GM23338 (cell line): ENCODE results near the gene CDC34. TPM values are rescaled to one million over a fixed set of nuclear protein-coding genes. Genes with fewer than 3 reads are reported as not detected.
A peak's percentile ranks its signal among the peaks of the same experiment; 100 is the strongest.

ENCODE experiments used
- ATAC-seq: fragments of 200-7000 bp; cut with Tn5 transposase; 3 replicates; pipeline ENCODE4 v1.9.1; 2020
- DNase-seq: peaks from one replicate; pipeline ENCODE4 v3.0.0-alpha.2; 2015; ENCODE audit warnings: low spot score
- H2AFZ ChIP-seq: fragments of 200-600 bp; sonication (generic); 2 replicates; pipeline ENCODE4 v1.8.0; 2016; ENCODE audit warnings: antibody characterized with exemption, mild to moderate bottlenecking, moderate library complexity
- H3F3A ChIP-seq: fragments of 200-600 bp; sonication (generic); replicated peaks from 2 replicates; pipeline ENCODE4 v1.8.0; 2017; ENCODE audit warnings: antibody characterized with exemption, mixed run types, low read depth
- H3K27ac ChIP-seq: fragments of 200-600 bp; sonication (generic); 2 replicates; pipeline ENCODE4 v1.6.1; 2016; ENCODE audit warnings: low read depth
- H3K27me3 ChIP-seq: fragments of 200-600 bp; sonication (generic); 2 replicates; pipeline ENCODE4 v1.8.0; 2016; ENCODE audit warnings: mild to moderate bottlenecking, mixed run types, moderate library complexity; ENCODE audit not compliant: insufficient read depth
- H3K36me3 ChIP-seq: fragments of 200-600 bp; sonication (generic); 2 replicates; pipeline ENCODE4 v1.8.0; 2016; ENCODE audit warnings: mild to moderate bottlenecking; ENCODE audit not compliant: insufficient read depth
- H3K4me1 ChIP-seq: fragments of 200-600 bp; sonication (generic); 2 replicates; pipeline ENCODE4 v1.8.0; 2016; ENCODE audit warnings: mild to moderate bottlenecking, moderate library complexity; ENCODE audit not compliant: insufficient read depth
- H3K4me2 ChIP-seq: fragments of 200-600 bp; sonication (generic); 2 replicates; pipeline ENCODE4 v1.7.1; 2017; ENCODE audit warnings: mixed run types
- H3K4me3 ChIP-seq: fragments of 200-600 bp; sonication (generic); 2 replicates; pipeline ENCODE4 v1.6.1; 2016; ENCODE audit warnings: mixed run types
- H3K79me2 ChIP-seq: fragments of 200-600 bp; sonication (generic); replicated peaks from 2 replicates; pipeline ENCODE4 v1.8.0; 2017; ENCODE audit warnings: mild to moderate bottlenecking; ENCODE audit not compliant: insufficient read depth
- H3K9me2 ChIP-seq: fragments of 200-600 bp; sonication (generic); 2 replicates; pipeline ENCODE4 v1.8.0; 2017; ENCODE audit not compliant: insufficient read depth
- H4K20me1 ChIP-seq: fragments of 200-600 bp; sonication (generic); replicated peaks from 2 replicates; pipeline ENCODE4 v1.8.0; 2017; ENCODE audit warnings: mild to moderate bottlenecking; ENCODE audit not compliant: insufficient read depth
- H3K27ac Mint-ChIP-seq: 2 replicates; pipeline ENCODE4 v1.8.0; 2020; ENCODE audit warnings: inconsistent platforms, mild to moderate bottlenecking, moderate library complexity, mixed read lengths
- H3K27me3 Mint-ChIP-seq: 3 replicates; pipeline ENCODE4 v1.8.0; 2022; ENCODE audit warnings: low read depth, mild to moderate bottlenecking, moderate library complexity, mixed read lengths, inconsistent platforms; ENCODE audit not compliant: insufficient read depth, poor library complexity
- H3K36me3 Mint-ChIP-seq: 3 replicates; pipeline ENCODE4 v1.8.0; 2021; ENCODE audit warnings: low read depth, mild to moderate bottlenecking, inconsistent platforms, moderate library complexity, mixed read lengths
- H3K4me1 Mint-ChIP-seq: 3 replicates; pipeline ENCODE4 v1.8.0; 2020; ENCODE audit warnings: mild to moderate bottlenecking, inconsistent platforms, mixed read lengths
- H3K4me3 Mint-ChIP-seq: 3 replicates; pipeline ENCODE4 v1.8.0; 2021; ENCODE audit warnings: moderate library complexity, mild to moderate bottlenecking, inconsistent platforms, mixed read lengths
- H3K9me3 Mint-ChIP-seq: 3 replicates; pipeline ENCODE4 v1.8.0; 2020; ENCODE audit warnings: moderate library complexity, mild to moderate bottlenecking, inconsistent platforms, mixed read lengths
- JUNB ChIP-seq: IDR thresholded peaks from one replicate; pipeline ENCODE4 v1.6.1; 2016; ENCODE audit warnings: antibody characterized with exemption; ENCODE audit not compliant: unreplicated experiment
- POLR2AphosphoS5 ChIP-seq: IDR thresholded peaks from 2 replicates; pipeline ENCODE4 v1.6.1; 2016; ENCODE audit warnings: antibody characterized with exemption, low read depth
- ZNF114 ChIP-seq: fragments of 250-450 bp; sonication (Bioruptor Pico); IDR thresholded peaks from 2 replicates; pipeline ENCODE4 v1.5.0; 2020; ENCODE audit warnings: mild to moderate bottlenecking, moderate library complexity
- ZNF331 ChIP-seq: fragments of 250-450 bp; sonication (Bioruptor Pico); IDR thresholded peaks from 2 replicates; pipeline ENCODE4 v1.5.0; 2020; ENCODE audit warnings: low read depth, mild to moderate bottlenecking, moderate library complexity
- ZNF462 ChIP-seq: fragments of 250-450 bp; sonication (Bioruptor Pico); IDR thresholded peaks from 2 replicates; pipeline ENCODE4 v1.5.0; 2020; ENCODE audit warnings: mild to moderate bottlenecking, moderate library complexity
- polyA plus RNA-seq: library from polyadenylated mRNA; unstranded; fragments of >200 nt; fragmentation: Nextera tagmentation; extraction: Ambion mirVana; gene quantifications from 2 replicates; pipeline ENCODE4 v1.2.1, GENCODE V29; 2016
- total RNA-seq: library from RNA; depleted of rRNA; stranded (reverse); fragments of >200 nt; shearing (Covaris generic); gene quantifications from 2 replicates; pipeline ENCODE4 v1.2.3, GENCODE V29; 2014
- TF ChIP-seq, protein P1 (sequence below): IDR thresholded peaks from 2 replicates; pipeline ENCODE4 v1.6.1; 2016; ENCODE audit warnings: antibody characterized with exemption
- TF ChIP-seq, protein P2 (sequence below): IDR thresholded peaks from one replicate; pipeline ENCODE4 v1.6.1; 2018; ENCODE audit warnings: antibody characterized with exemption; ENCODE audit not compliant: unreplicated experiment

The CDC34 gene
- total and polyA plus RNA-seq, 2 experiments from 2014 or later: 114 to 148 TPM

DNA sequence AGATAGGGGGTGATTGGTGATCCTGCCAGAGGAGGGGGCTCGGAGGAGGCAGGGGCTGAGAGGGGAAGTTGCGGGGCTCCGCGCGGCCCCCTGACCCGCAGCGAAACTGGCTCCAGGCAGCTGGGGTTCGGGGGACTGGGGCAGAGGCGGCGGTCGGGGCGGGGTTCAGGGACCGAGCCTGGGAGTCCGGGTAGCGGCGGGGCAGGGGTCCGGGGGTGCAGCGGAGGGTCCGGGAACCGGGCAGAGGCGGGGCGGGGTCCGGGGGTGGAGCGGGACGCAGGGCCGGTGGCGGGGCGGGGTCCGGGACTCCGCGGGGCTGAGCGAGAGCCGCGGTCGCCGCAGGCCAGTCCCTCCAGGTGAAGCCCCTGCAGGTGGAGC is 34.1 kb upstream of the CDC34 start:
- Histone ChIP-seq H3K4me1 (no peaks in the 10 kb centered on the region), H3K79me2 (no peaks in the 10 kb centered on the region), H3K27ac (no peak overlapping the region), H3K4me3 (peak overlapping the region; percentile 64), H3K36me3 (no peaks in the 10 kb centered on the region), H2AFZ (no peak overlapping the region), H3K4me2 (peak overlapping the region; percentile 81), H3K9me2 (no peaks in the 10 kb centered on the region), H3F3A (peaks cover 3% of the 10 kb centered on the region; the same call in 1 of the 2 replicates), H4K20me1 (no peaks in the 10 kb centered on the region), H3K27me3 (peaks cover 42% of the 10 kb centered on the region)
- Mint-ChIP-seq H3K4me1 (peaks cover 8% of the 10 kb centered on the region), H3K36me3 (peaks cover 2% of the 10 kb centered on the region; the same call in 2 of the 3 replicates), H3K9me3 (peaks cover 13% of the 10 kb centered on the region), H3K4me3 (peak overlapping the region; percentile 63), H3K27ac (no peak overlapping the region), H3K27me3 (peaks cover 41% of the 10 kb centered on the region)
- DNase-seq: no peak
- TF ChIP-seq ZNF462 (no peak), JUNB (no peak), ZNF114 (CRISPR knock-in tag) (no peak), ZNF331 (CRISPR knock-in tag) (no peak), POLR2AphosphoS5 (no peak)
- TF ChIP-seq, protein P1, sequence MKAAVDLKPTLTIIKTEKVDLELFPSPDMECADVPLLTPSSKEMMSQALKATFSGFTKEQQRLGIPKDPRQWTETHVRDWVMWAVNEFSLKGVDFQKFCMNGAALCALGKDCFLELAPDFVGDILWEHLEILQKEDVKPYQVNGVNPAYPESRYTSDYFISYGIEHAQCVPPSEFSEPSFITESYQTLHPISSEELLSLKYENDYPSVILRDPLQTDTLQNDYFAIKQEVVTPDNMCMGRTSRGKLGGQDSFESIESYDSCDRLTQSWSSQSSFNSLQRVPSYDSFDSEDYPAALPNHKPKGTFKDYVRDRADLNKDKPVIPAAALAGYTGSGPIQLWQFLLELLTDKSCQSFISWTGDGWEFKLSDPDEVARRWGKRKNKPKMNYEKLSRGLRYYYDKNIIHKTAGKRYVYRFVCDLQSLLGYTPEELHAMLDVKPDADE: no peak
- TF ChIP-seq, protein P2, sequence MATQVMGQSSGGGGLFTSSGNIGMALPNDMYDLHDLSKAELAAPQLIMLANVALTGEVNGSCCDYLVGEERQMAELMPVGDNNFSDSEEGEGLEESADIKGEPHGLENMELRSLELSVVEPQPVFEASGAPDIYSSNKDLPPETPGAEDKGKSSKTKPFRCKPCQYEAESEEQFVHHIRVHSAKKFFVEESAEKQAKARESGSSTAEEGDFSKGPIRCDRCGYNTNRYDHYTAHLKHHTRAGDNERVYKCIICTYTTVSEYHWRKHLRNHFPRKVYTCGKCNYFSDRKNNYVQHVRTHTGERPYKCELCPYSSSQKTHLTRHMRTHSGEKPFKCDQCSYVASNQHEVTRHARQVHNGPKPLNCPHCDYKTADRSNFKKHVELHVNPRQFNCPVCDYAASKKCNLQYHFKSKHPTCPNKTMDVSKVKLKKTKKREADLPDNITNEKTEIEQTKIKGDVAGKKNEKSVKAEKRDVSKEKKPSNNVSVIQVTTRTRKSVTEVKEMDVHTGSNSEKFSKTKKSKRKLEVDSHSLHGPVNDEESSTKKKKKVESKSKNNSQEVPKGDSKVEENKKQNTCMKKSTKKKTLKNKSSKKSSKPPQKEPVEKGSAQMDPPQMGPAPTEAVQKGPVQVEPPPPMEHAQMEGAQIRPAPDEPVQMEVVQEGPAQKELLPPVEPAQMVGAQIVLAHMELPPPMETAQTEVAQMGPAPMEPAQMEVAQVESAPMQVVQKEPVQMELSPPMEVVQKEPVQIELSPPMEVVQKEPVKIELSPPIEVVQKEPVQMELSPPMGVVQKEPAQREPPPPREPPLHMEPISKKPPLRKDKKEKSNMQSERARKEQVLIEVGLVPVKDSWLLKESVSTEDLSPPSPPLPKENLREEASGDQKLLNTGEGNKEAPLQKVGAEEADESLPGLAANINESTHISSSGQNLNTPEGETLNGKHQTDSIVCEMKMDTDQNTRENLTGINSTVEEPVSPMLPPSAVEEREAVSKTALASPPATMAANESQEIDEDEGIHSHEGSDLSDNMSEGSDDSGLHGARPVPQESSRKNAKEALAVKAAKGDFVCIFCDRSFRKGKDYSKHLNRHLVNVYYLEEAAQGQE: no peak
- peak; percentile 20 for ATAC-seq
